H9 (cell line): ENCODE measurements around the gene ATP5F1B. TPM values are rescaled to one million over a fixed set of nuclear protein-coding genes. Genes with fewer than 3 reads are reported as not detected.

Source experiments
- DNase-seq: peaks from one replicate; pipeline ENCODE4 v3.0.0-alpha.2; 2017
- H2AFZ ChIP-seq: one replicate; pipeline ENCODE4 v1.6.1; 2013; ENCODE audit warnings: mild to moderate bottlenecking, low read length, control low read depth, moderate library complexity
- H2AK5ac ChIP-seq: 2 replicates; pipeline ENCODE4 v1.6.1; 2013; ENCODE audit warnings: low read length, control low read depth, mixed read lengths; ENCODE audit not compliant: insufficient read length
- H2BK120ac ChIP-seq: one replicate; pipeline ENCODE4 v1.6.1; 2013; ENCODE audit warnings: low read depth, mild to moderate bottlenecking, low read length, control low read depth, inconsistent platforms; ENCODE audit not compliant: poor library complexity, severe bottlenecking
- H2BK12ac ChIP-seq: 2 replicates; pipeline ENCODE4 v1.6.1; 2013; ENCODE audit warnings: low read length, control low read depth, mixed read lengths, low read depth; ENCODE audit not compliant: insufficient read length
- H2BK15ac ChIP-seq: 2 replicates; pipeline ENCODE4 v1.6.1; 2013; ENCODE audit warnings: low read depth, low read length, control low read depth
- H2BK20ac ChIP-seq: one replicate; pipeline ENCODE4 v1.6.1; 2013; ENCODE audit warnings: low read depth, mild to moderate bottlenecking, low read length, control low read depth, inconsistent platforms; ENCODE audit not compliant: poor library complexity, severe bottlenecking
- H2BK5ac ChIP-seq: 2 replicates; pipeline ENCODE4 v1.6.1; 2013; ENCODE audit warnings: low read length, control low read depth, mixed read lengths; ENCODE audit not compliant: insufficient read length
- H3K14ac ChIP-seq: 2 replicates; pipeline ENCODE4 v1.6.1; 2013; ENCODE audit warnings: low read length, control low read depth; ENCODE audit not compliant: insufficient read depth
- H3K18ac ChIP-seq: 2 replicates; pipeline ENCODE4 v1.6.1; 2013; ENCODE audit warnings: low read depth, mild to moderate bottlenecking, mixed read lengths, low read length, control low read depth; ENCODE audit not compliant: insufficient read length
- H3K23ac ChIP-seq: 2 replicates; pipeline ENCODE4 v1.6.1; 2013; ENCODE audit warnings: low read length, control low read depth, mixed read lengths, low read depth; ENCODE audit not compliant: insufficient read length
- H3K23me2 ChIP-seq: 2 replicates; pipeline ENCODE4 v1.6.1; 2013; ENCODE audit warnings: low read depth, mild to moderate bottlenecking, mixed read lengths, low read length, control low read depth; ENCODE audit not compliant: insufficient read length, poor library complexity, severe bottlenecking
- H3K27ac ChIP-seq: 2 replicates; pipeline ENCODE4 v1.5.1; 2013; ENCODE audit warnings: low read length, control low read depth, mixed read lengths, low read depth; ENCODE audit not compliant: insufficient read length
- H3K27me3 ChIP-seq: 2 replicates; pipeline ENCODE4 v1.6.1; 2013; ENCODE audit warnings: low read length, control low read depth, inconsistent platforms; ENCODE audit not compliant: insufficient read depth
- H3K4ac ChIP-seq: 2 replicates; pipeline ENCODE4 v1.6.1; 2013; ENCODE audit warnings: low read depth, mild to moderate bottlenecking, control low read depth, inconsistent platforms, low read length, moderate library complexity
- H3K4me1 ChIP-seq: 2 replicates; pipeline ENCODE4 v1.6.1; 2013; ENCODE audit warnings: low read length, control low read depth, inconsistent platforms; ENCODE audit not compliant: insufficient read depth
- H3K4me2 ChIP-seq: 2 replicates; pipeline ENCODE4 v1.6.1; 2013; ENCODE audit warnings: low read length, control low read depth, mixed read lengths; ENCODE audit not compliant: insufficient read length, insufficient read depth
- H3K56ac ChIP-seq: 2 replicates; pipeline ENCODE4 v1.6.1; 2013; ENCODE audit warnings: low read depth, mild to moderate bottlenecking, mixed read lengths, low read length, control low read depth; ENCODE audit not compliant: insufficient read length
- H3K79me1 ChIP-seq: 2 replicates; pipeline ENCODE4 v1.6.1; 2013; ENCODE audit warnings: low read depth, mild to moderate bottlenecking, moderate library complexity, low read length, control low read depth, inconsistent platforms; ENCODE audit not compliant: insufficient read depth, poor library complexity, severe bottlenecking
- H3K79me2 ChIP-seq: 2 replicates; pipeline ENCODE4 v1.6.1; 2013; ENCODE audit warnings: low read length, control low read depth, inconsistent platforms; ENCODE audit not compliant: insufficient read depth
- H3K9ac ChIP-seq: 2 replicates; pipeline ENCODE4 v1.6.1; 2013; ENCODE audit warnings: low read length, control low read depth, mixed read lengths; ENCODE audit not compliant: insufficient read length; ENCODE audit errors: extremely low read depth
- H3K9me3 ChIP-seq: one replicate; pipeline ENCODE4 v1.6.1; 2013; ENCODE audit warnings: low read depth, low read length, inconsistent platforms; ENCODE audit not compliant: control insufficient read depth
- H3T11ph ChIP-seq: one replicate; pipeline ENCODE4 v1.6.1; 2013; ENCODE audit warnings: mild to moderate bottlenecking, low read length, control low read depth, inconsistent platforms
- H4K20me1 ChIP-seq: one replicate; pipeline ENCODE4 v1.6.1; 2013; ENCODE audit not compliant: control insufficient read depth, insufficient read length, insufficient read depth
- H4K5ac ChIP-seq: 2 replicates; pipeline ENCODE4 v1.6.1; 2013; ENCODE audit warnings: low read depth, mild to moderate bottlenecking, mixed read lengths, low read length, control low read depth; ENCODE audit not compliant: insufficient read length
- H4K8ac ChIP-seq: replicated peaks from 2 replicates; pipeline ENCODE4 v1.6.1; 2013; ENCODE audit warnings: low read length, control low read depth, mixed read lengths, low read depth; ENCODE audit not compliant: insufficient read length
- H4K91ac ChIP-seq: 2 replicates; pipeline ENCODE4 v1.6.1; 2013; ENCODE audit warnings: low read depth, mild to moderate bottlenecking, moderate library complexity, mixed read lengths, low read length, control low read depth; ENCODE audit not compliant: insufficient read length
- H3K27ac Mint-ChIP-seq, 3 experiments: 2 replicates in 2 of 3; 3 replicates in 1 of 3; pipeline ENCODE4 v1.8.0; 2020 to 2021; ENCODE audit warnings: mixed read lengths in 3 of 3, mild to moderate bottlenecking in 1 of 3, moderate library complexity in 1 of 3
- H3K27me3 Mint-ChIP-seq: 2 replicates; pipeline ENCODE4 v1.8.0; 2021; ENCODE audit warnings: low read depth, mild to moderate bottlenecking, moderate library complexity, mixed read lengths
- H3K36me3 Mint-ChIP-seq, 3 experiments: 2 replicates in 2 of 3; 3 replicates in 1 of 3; pipeline ENCODE4 v1.8.0; 2020 to 2021; ENCODE audit warnings: low read depth in 3 of 3, mixed read lengths in 3 of 3; ENCODE audit not compliant: insufficient read depth in 1 of 3
- H3K4me1 Mint-ChIP-seq, 2 experiments: 2 replicates each; pipeline ENCODE4 v1.8.0; 2020; ENCODE audit warnings: mixed read lengths in 2 of 2
- H3K4me3 Mint-ChIP-seq, 2 experiments: 2 replicates in 1 of 2; 3 replicates in 1 of 2; pipeline ENCODE4 v1.8.0; 2020 to 2021; ENCODE audit warnings: mild to moderate bottlenecking in 2 of 2, mixed read lengths in 2 of 2, moderate library complexity in 1 of 2
- H3K9me3 Mint-ChIP-seq, 2 experiments: 2 replicates in 1 of 2; 3 replicates in 1 of 2; pipeline ENCODE4 v1.8.0; 2020; ENCODE audit warnings: mild to moderate bottlenecking in 2 of 2, mixed read lengths in 2 of 2, moderate library complexity in 1 of 2
- whole genome bisulfite sequencing: extraction: QIAGEN DNeasy Blood & Tissue Kit; methylation state at CpG from one replicate; pipeline ENCODE4 v1.1.7; 2013; ENCODE audit warnings: missing lambda C conversion rate, low lambda C conversion rate, mixed read lengths; ENCODE audit not compliant: insufficient read length; ENCODE audit errors: extremely low coverage; 5-methylcytosine and 5-hydroxymethylcytosine counted together
- total RNA-seq: library from RNA; stranded (reverse); gene quantifications from 2 replicates; pipeline ENCODE4 v1.2.1, GENCODE V29; 2021
- TF ChIP-seq, protein P1 (sequence below): fragments of 200-600 bp; sonication (generic); conservative IDR thresholded peaks from 3 replicates; pipeline ENCODE4 v1.8.0; 2021; ENCODE audit warnings: antibody characterized with exemption, mild to moderate bottlenecking

The ATP5F1B gene
- total RNA-seq, 1 experiment from 2014 or later: 927 TPM

DNA sequence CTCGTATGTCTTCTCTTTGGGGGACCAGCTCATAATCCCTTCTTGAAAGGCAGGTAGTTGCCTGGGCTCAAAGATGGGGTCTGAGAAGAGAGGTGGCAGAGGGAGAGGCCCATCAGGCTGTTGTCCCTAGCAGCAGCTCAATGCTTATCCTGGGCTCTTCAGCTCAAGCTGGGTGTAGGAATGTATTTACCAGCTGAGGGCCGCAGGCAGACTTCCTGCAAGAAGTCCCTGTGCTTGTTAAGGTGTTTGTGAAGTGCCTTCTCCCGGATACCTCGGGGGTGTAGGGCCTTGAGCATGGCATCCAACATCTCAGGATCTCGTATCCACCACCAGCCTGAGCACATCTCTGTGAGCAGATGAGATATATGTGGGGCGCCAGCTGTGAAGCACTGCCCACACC, 45.0 kb downstream of the ATP5F1B start:
- Histone ChIP-seq H2BK5ac (no peak overlapping the region), H2BK120ac (no peak overlapping the region), H4K91ac (no peak overlapping the region), H3K4me1 (no peaks in the 10 kb centered on the region), H3K56ac (no peak overlapping the region), H4K5ac (no peak overlapping the region), H3K23me2 (no peaks in the 10 kb centered on the region), H2BK12ac (no peak overlapping the region), H2AK5ac (no peak overlapping the region), H3K4ac (no peak overlapping the region), H3K4me2 (no peak overlapping the region), H3T11ph (no peak overlapping the region), H3K79me2 (0 out of 2 replicates have a peak, but pooled peaks cover 2% of the 10 kb centered on the region), H3K27me3 (no peaks in the 10 kb centered on the region), H3K18ac (no peak overlapping the region), H3K23ac (no peak overlapping the region), H2AFZ (no peak overlapping the region), H3K79me1 (no peaks in the 10 kb centered on the region), H3K14ac (no peak overlapping the region), H3K9ac (no peak overlapping the region), H4K8ac (no peak overlapping the region), H4K20me1 (no peaks in the 10 kb centered on the region), H2BK15ac (no peak overlapping the region), H3K9me3 (no peaks in the 10 kb centered on the region), H3K27ac (no peak overlapping the region), H2BK20ac (no peak overlapping the region)
- H3K27me3 Mint-ChIP-seq: no peaks in the 10 kb centered on the region
- H3K4me1 Mint-ChIP-seq: peaks cover 5 to 12% of the 10 kb centered on the region in 2 experiments; a peak in 3 of 4 replicates
- H3K36me3 Mint-ChIP-seq: peaks cover 58 to 91% (median 86%) of the 10 kb centered on the region in 3 experiments
- WGBS: no CpG with 5 or more reads among the region's 6 CpGs
- no peak for DNase-seq
- H3K9me3 Mint-ChIP-seq: no peaks in the 10 kb centered on the region
- H3K27ac Mint-ChIP-seq: no peak overlapping the region; a peak in 1 of 7 replicates
- TF ChIP-seq, protein P1, sequence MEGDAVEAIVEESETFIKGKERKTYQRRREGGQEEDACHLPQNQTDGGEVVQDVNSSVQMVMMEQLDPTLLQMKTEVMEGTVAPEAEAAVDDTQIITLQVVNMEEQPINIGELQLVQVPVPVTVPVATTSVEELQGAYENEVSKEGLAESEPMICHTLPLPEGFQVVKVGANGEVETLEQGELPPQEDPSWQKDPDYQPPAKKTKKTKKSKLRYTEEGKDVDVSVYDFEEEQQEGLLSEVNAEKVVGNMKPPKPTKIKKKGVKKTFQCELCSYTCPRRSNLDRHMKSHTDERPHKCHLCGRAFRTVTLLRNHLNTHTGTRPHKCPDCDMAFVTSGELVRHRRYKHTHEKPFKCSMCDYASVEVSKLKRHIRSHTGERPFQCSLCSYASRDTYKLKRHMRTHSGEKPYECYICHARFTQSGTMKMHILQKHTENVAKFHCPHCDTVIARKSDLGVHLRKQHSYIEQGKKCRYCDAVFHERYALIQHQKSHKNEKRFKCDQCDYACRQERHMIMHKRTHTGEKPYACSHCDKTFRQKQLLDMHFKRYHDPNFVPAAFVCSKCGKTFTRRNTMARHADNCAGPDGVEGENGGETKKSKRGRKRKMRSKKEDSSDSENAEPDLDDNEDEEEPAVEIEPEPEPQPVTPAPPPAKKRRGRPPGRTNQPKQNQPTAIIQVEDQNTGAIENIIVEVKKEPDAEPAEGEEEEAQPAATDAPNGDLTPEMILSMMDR: no peak
- no peak overlapping the region; a peak in 1 of 5 replicates for H3K4me3 Mint-ChIP-seq
